Measurements from ENCODE around the gene UPK3BL1. TPM values are rescaled to one million over a fixed set of nuclear protein-coding genes. Genes with fewer than 3 reads are reported as not detected.
"Not testable (repeated sequence)": the region's sequence is repeated elsewhere in the genome, so short reads cannot be mapped to it uniquely, and the experiment has no call there.

The UPK3BL1 gene
- total RNA-seq, 2 donors from 2014 or later = 63.2 to 125 TPM

- H3K9me3 ChIP-seq; intact Hi-C loops (cut with DNase I); H3K4me1 ChIP-seq (replicated peaks); H3K36me3 ChIP-seq; H3K27ac ChIP-seq; H3K27me3 ChIP-seq (replicated peaks; ENCODE audit: insufficient read depth): not testable (repeated sequence)
- peak; percentile 21 for TF ChIP-seq POLR2AphosphoS5 (IDR thresholded peaks at IDR 0.05)
- WGBS = no CpG with 5 or more reads among the region's 63 CpGs
- peak within 1 kb of the TSS; percentile 26 to 27 for H3K4me3 ChIP-seq
- peak; percentile 58 for DNase-seq (ENCODE audit: low spot score)
These were observed 28.8 kb upstream of the UPK3BL1 start, which contains the start of gene POLR2J2 for GRCh38 chr7:102671166-102671955. TSS of gene POLR2J2 (minus strand) at chr7:102671663. CDS start at chr7:102671601, 62 bp downstream.

- DNase-seq (ENCODE audit: low spot score); intact Hi-C loops (cut with DNase I); H3K9me3 ChIP-seq; H3K4me3 ChIP-seq; H3K27ac ChIP-seq; H3K4me1 ChIP-seq (replicated peaks); H3K27me3 ChIP-seq (replicated peaks; ENCODE audit: insufficient read depth); H3K36me3 ChIP-seq: not testable (repeated sequence)
- WGBS = no CpG with 5 or more reads among the region's 14 CpGs
These were observed 24.9 kb upstream of the UPK3BL1 start for GRCh38 chr7:102667523-102667922.

GRCh38 chr7:102666850-102667249, 24.3 kb upstream of the UPK3BL1 start:
- H3K36me3 ChIP-seq; DNase-seq (ENCODE audit: low spot score); H3K9me3 ChIP-seq; H3K4me3 ChIP-seq; H3K4me1 ChIP-seq (replicated peaks); H3K27ac ChIP-seq; intact Hi-C loops (cut with DNase I); H3K27me3 ChIP-seq (replicated peaks; ENCODE audit: insufficient read depth): not testable (repeated sequence)
- WGBS = no CpG with 5 or more reads among the region's 16 CpGs

GRCh38 chr7:102664765-102665164, 22.2 kb upstream of the UPK3BL1 start:
- no CpG with 5 or more reads among the region's 11 CpGs for WGBS
- H3K4me3 ChIP-seq; DNase-seq (ENCODE audit: low spot score); intact Hi-C loops (cut with DNase I); H3K36me3 ChIP-seq; H3K4me1 ChIP-seq (replicated peaks); H3K9me3 ChIP-seq; H3K27ac ChIP-seq; H3K27me3 ChIP-seq (replicated peaks; ENCODE audit: insufficient read depth): not testable (repeated sequence)

GRCh38 chr7:102649924-102650323, 7.3 kb upstream of the UPK3BL1 start, which contains the start of gene SPDYE2B:
TSS of gene SPDYE2B (plus strand) at chr7:102650319. CDS start at chr7:102652349, 2,030 bp downstream.
- H3K27ac ChIP-seq; intact Hi-C loops (cut with DNase I); H3K4me1 ChIP-seq (replicated peaks); H3K27me3 ChIP-seq (replicated peaks; ENCODE audit: insufficient read depth); H3K36me3 ChIP-seq; DNase-seq (ENCODE audit: low spot score); H3K4me3 ChIP-seq; H3K9me3 ChIP-seq: not testable (repeated sequence)
- WGBS = no CpG with 5 or more reads among the region's 4 CpGs

- DNase-seq (ENCODE audit: low spot score); H3K4me3 ChIP-seq; H3K4me1 ChIP-seq (replicated peaks); H3K27ac ChIP-seq; H3K36me3 ChIP-seq; intact Hi-C loops (cut with DNase I); H3K9me3 ChIP-seq; H3K27me3 ChIP-seq (replicated peaks; ENCODE audit: insufficient read depth): not testable (repeated sequence)
- WGBS = 97% methylated on average over 7 of the region's 7 CpGs
These were observed 5.2 kb upstream of the UPK3BL1 start for GRCh38 chr7:102647813-102648212.

- H3K4me1 ChIP-seq (replicated peaks); H3K27ac ChIP-seq; intact Hi-C loops (cut with DNase I); H3K27me3 ChIP-seq (replicated peaks; ENCODE audit: insufficient read depth); DNase-seq (ENCODE audit: low spot score); H3K36me3 ChIP-seq; H3K9me3 ChIP-seq; H3K4me3 ChIP-seq: not testable (repeated sequence)
- WGBS = 100% methylated on average over 1 of the region's 1 CpG
These were observed 813 bp upstream of the UPK3BL1 start for GRCh38 chr7:102643404-102643803.

- H3K27ac ChIP-seq; H3K27me3 ChIP-seq (replicated peaks; ENCODE audit: insufficient read depth); H3K9me3 ChIP-seq; H3K36me3 ChIP-seq; H3K4me1 ChIP-seq (replicated peaks); DNase-seq (ENCODE audit: low spot score); H3K4me3 ChIP-seq; intact Hi-C loops (cut with DNase I): not testable (repeated sequence)
- 91% methylated on average over 6 of the region's 11 CpGs for WGBS
These were observed 3.7 kb downstream of the UPK3BL1 start for GRCh38 chr7:102638848-102639247.

- 92% methylated on average over 13 of the region's 13 CpGs for WGBS
- H3K4me3 ChIP-seq; DNase-seq (ENCODE audit: low spot score); H3K9me3 ChIP-seq; H3K27me3 ChIP-seq (replicated peaks; ENCODE audit: insufficient read depth); H3K4me1 ChIP-seq (replicated peaks); H3K27ac ChIP-seq; intact Hi-C loops (cut with DNase I); H3K36me3 ChIP-seq: not testable (repeated sequence)
These were observed 5.6 kb downstream of the UPK3BL1 start for GRCh38 chr7:102636956-102637355.

- H3K4me1 ChIP-seq (replicated peaks); H3K9me3 ChIP-seq; H3K4me3 ChIP-seq; H3K36me3 ChIP-seq; H3K27me3 ChIP-seq (replicated peaks; ENCODE audit: insufficient read depth); DNase-seq (ENCODE audit: low spot score); H3K27ac ChIP-seq; intact Hi-C loops (cut with DNase I): not testable (repeated sequence)
- no CpG with 5 or more reads among the region's 5 CpGs for WGBS
These were observed 7.2 kb downstream of the UPK3BL1 start for GRCh38 chr7:102635354-102635753.

GRCh38 chr7:102634299-102634698, 8.3 kb downstream of the UPK3BL1 start:
- H3K4me1 ChIP-seq (replicated peaks); H3K27me3 ChIP-seq (replicated peaks; ENCODE audit: insufficient read depth); H3K9me3 ChIP-seq; DNase-seq (ENCODE audit: low spot score); intact Hi-C loops (cut with DNase I); H3K27ac ChIP-seq; H3K36me3 ChIP-seq; H3K4me3 ChIP-seq: not testable (repeated sequence)
- 75% methylated on average over 3 of the region's 6 CpGs for WGBS

GRCh38 chr7:102630622-102631021, 12.0 kb downstream of the UPK3BL1 start:
- H3K4me1 ChIP-seq (replicated peaks); H3K4me3 ChIP-seq; H3K36me3 ChIP-seq; H3K27ac ChIP-seq; H3K27me3 ChIP-seq (replicated peaks; ENCODE audit: insufficient read depth); H3K9me3 ChIP-seq; intact Hi-C loops (cut with DNase I): not testable (repeated sequence)
- WGBS = no CpG with 5 or more reads among the region's 9 CpGs
- DNase-seq (ENCODE audit: low spot score) = peak; percentile 25

All from prostate gland (tissue), 2 donors.